ENCODE results near the gene PDE4D. TPM values are rescaled to one million over a fixed set of nuclear protein-coding genes. Genes with fewer than 3 reads are reported as not detected.

PDE4D gene
- total RNA-seq, 1 donor from 2014 or later = 30.2 TPM

GRCh38 chr5:59054963-59055528, 838.5 kb downstream of the PDE4D start:
- DNase-seq (no peak), ATAC-seq (ENCODE audit: poor library complexity) (no peak)
- intact Hi-C loops (cut with DNase I) = no loop called here

- ATAC-seq (ENCODE audit: poor library complexity) (no peak), DNase-seq (no peak)
- intact Hi-C loops (cut with DNase I) = no loop called here
Observed at GRCh38 chr5:59051951-59052350, 841.6 kb downstream of the PDE4D start.

GRCh38 chr5:59049095-59049494, 844.4 kb downstream of the PDE4D start:
- no peak for DNase-seq

GRCh38 chr5:59042201-59043055, 851.1 kb downstream of the PDE4D start:
- intact Hi-C loops (cut with DNase I) = no loop called here
- ATAC-seq (ENCODE audit: poor library complexity) (peak; percentile 9), DNase-seq (peak; percentile 82)

More at GRCh38 chr5:59049095-59049494, 844.4 kb downstream of the PDE4D start:
- intact Hi-C loops (cut with DNase I) = no loop called here
- ATAC-seq (ENCODE audit: poor library complexity) = no peak

- intact Hi-C loops (cut with DNase I) = no loop called here
- ATAC-seq (ENCODE audit: poor library complexity) (no peak), DNase-seq (no peak)
Observed at GRCh38 chr5:59041355-59041754, 852.2 kb downstream of the PDE4D start.

- ATAC-seq (ENCODE audit: poor library complexity) = no peak
- DNase-seq = no peak
- intact Hi-C loops (cut with DNase I) = no loop called here
Observed at GRCh38 chr5:59040804-59041201, 852.7 kb downstream of the PDE4D start.

- peak; percentile 49 for ATAC-seq (ENCODE audit: poor library complexity)
- DNase-seq = no peak
- intact Hi-C loops (cut with DNase I) = no loop called here
Observed at GRCh38 chr5:59040024-59040803, 853.3 kb downstream of the PDE4D start.

GRCh38 chr5:59039296-59040023, 854.1 kb downstream of the PDE4D start:
- ATAC-seq (ENCODE audit: poor library complexity) (peak; percentile 64), DNase-seq (peak; percentile 94)
- intact Hi-C loops (cut with DNase I) = loop anchor here (2.0 to 10.0 kb wide), 3 partner anchors 87 to 133 kb away; no protein-coding TSS in a partner anchor

- ATAC-seq (ENCODE audit: poor library complexity) (peak; percentile 57), DNase-seq (no peak)
- intact Hi-C loops (cut with DNase I) = loop anchor here (2.0 to 10.0 kb wide), 3 partner anchors 88 to 133 kb away; no protein-coding TSS in a partner anchor
Observed at GRCh38 chr5:59038798-59039295, 854.7 kb downstream of the PDE4D start.

- intact Hi-C loops (cut with DNase I) = loop anchor here (2.0 to 10.0 kb wide), 3 partner anchors 89 to 134 kb away; no protein-coding TSS in a partner anchor
- ATAC-seq (ENCODE audit: poor library complexity) = no peak
- no peak for DNase-seq
Observed at GRCh38 chr5:59037941-59038797, 855.4 kb downstream of the PDE4D start.

GRCh38 chr5:59037453-59037852, 856.1 kb downstream of the PDE4D start:
- intact Hi-C loops (cut with DNase I) = loop anchor here (5.0 to 10.0 kb wide), 2 partner anchors 117 to 135 kb away; no protein-coding TSS in a partner anchor
- no peak for DNase-seq
- no peak for ATAC-seq (ENCODE audit: poor library complexity)

GRCh38 chr5:59037041-59037440, 856.5 kb downstream of the PDE4D start:
- intact Hi-C loops (cut with DNase I) = loop anchor here (5.0 to 10.0 kb wide), 2 partner anchors 118 to 135 kb away; no protein-coding TSS in a partner anchor
- DNase-seq = no peak
- ATAC-seq (ENCODE audit: poor library complexity) = no peak

- DNase-seq (no peak), ATAC-seq (ENCODE audit: poor library complexity) (no peak)
- intact Hi-C loops (cut with DNase I) = loop anchor here (5.0 to 10.0 kb wide), 2 partner anchors 118 to 136 kb away; no protein-coding TSS in a partner anchor
Observed at GRCh38 chr5:59036274-59036961, 857.1 kb downstream of the PDE4D start.

- intact Hi-C loops (cut with DNase I) = loop anchor here (5.0 to 10.0 kb wide), 2 partner anchors 119 to 137 kb away; no protein-coding TSS in a partner anchor
- ATAC-seq (ENCODE audit: poor library complexity) (no peak), DNase-seq (no peak)
Observed at GRCh38 chr5:59035681-59036080, 857.8 kb downstream of the PDE4D start.

GRCh38 chr5:59034498-59035186, 858.9 kb downstream of the PDE4D start:
- no peak for DNase-seq
- ATAC-seq (ENCODE audit: poor library complexity) = no peak
- intact Hi-C loops (cut with DNase I) = loop anchor here (5.0 to 10.0 kb wide), 2 partner anchors 120 to 138 kb away; no protein-coding TSS in a partner anchor

All from Right ventricle myocardium superior (tissue), 1 donor.